MM.1S (cell line): ENCODE results near the gene XAGE5.

Experiments used
- EZH2 ChIP-seq: fragments of 300-600 bp; sonication (generic); optimal IDR thresholded peaks from 2 replicates; pipeline ENCODE3; 2017; ENCODE audit warnings: low read depth, mild to moderate bottlenecking, antibody characterized with exemption, low read length, mixed read lengths
- TF ChIP-seq, protein P1 (sequence below): fragments of 300-600 bp; sonication (generic); IDR thresholded peaks from 2 replicates; pipeline ENCODE4 v1.5.1; 2016; ENCODE audit warnings: antibody characterized with exemption, low read length, mixed read lengths

DNA sequence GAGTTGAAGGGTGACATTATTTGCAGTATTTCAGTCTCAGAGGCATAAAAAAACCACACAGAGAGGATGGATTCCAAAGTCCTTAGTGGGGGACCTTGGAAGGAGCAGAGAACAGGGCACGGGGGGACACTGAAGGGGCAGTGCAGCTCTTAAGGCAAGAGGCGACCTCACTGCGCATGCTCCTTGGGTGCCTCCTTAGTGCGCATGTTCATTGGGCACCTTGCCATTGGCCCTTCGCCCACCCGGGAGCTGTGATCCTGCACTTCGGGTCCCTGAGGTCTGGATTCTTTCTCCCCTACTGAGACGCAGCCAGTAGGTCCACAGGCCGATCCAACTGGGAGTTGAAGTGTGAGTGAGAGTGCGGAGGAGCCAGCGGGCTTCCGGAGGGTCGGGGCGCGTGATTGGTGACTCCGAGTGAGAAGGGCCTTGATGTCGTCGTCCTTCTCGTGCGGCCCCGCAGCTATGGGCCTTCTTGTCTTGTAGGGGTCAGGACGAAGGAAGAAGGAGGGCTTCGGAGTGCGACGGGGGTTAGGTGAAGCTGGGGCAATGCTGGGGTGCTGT, at the start of gene XAGE5:
- TF ChIP-seq, protein P1, sequence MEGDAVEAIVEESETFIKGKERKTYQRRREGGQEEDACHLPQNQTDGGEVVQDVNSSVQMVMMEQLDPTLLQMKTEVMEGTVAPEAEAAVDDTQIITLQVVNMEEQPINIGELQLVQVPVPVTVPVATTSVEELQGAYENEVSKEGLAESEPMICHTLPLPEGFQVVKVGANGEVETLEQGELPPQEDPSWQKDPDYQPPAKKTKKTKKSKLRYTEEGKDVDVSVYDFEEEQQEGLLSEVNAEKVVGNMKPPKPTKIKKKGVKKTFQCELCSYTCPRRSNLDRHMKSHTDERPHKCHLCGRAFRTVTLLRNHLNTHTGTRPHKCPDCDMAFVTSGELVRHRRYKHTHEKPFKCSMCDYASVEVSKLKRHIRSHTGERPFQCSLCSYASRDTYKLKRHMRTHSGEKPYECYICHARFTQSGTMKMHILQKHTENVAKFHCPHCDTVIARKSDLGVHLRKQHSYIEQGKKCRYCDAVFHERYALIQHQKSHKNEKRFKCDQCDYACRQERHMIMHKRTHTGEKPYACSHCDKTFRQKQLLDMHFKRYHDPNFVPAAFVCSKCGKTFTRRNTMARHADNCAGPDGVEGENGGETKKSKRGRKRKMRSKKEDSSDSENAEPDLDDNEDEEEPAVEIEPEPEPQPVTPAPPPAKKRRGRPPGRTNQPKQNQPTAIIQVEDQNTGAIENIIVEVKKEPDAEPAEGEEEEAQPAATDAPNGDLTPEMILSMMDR = no peak
- TF ChIP-seq EZH2 = no peak
